Skin epidermis (tissue), 12 donors: Measurements from ENCODE around the gene CENPW.

Experiments
- H3K27ac ChIP-seq, 21 experiments: fragments of 200-600 bp; sonication (generic) in 11 of 21; one replicate each; pipeline ENCODE4 v1.5.0; 2020; ENCODE audit warnings: mild to moderate bottlenecking in 3 of 21, inconsistent platforms in 2 of 21, moderate library complexity in 2 of 21
- H3K4me3 ChIP-seq, 7 experiments: fragments of 200-600 bp; sonication (generic) in 2 of 7; one replicate each; pipeline ENCODE4 v1.5.0; 2020; ENCODE audit warnings: inconsistent platforms in 2 of 7, mild to moderate bottlenecking in 2 of 7, moderate library complexity in 1 of 7

CENPW gene

GRCh38 chr6:126367849-126368248 lies 27.9 kb downstream of the CENPW start:
- Histone ChIP-seq H3K4me3 (no peak overlapping the region), H3K27ac (no peak overlapping the region)

GRCh38 chr6:126372626-126373025 lies 32.7 kb downstream of the CENPW start:
- Histone ChIP-seq H3K4me3 (no peak overlapping the region), H3K27ac (no peak overlapping the region)

GRCh38 chr6:126373344-126373743 lies 33.4 kb downstream of the CENPW start:
- H3K27ac ChIP-seq: no peak overlapping the region

GRCh38 chr6:126374372-126374771 lies 34.5 kb downstream of the CENPW start:
- Histone ChIP-seq H3K4me3 (no peak overlapping the region), H3K27ac (no peak overlapping the region)

More at GRCh38 chr6:126373344-126373743, 33.4 kb downstream of the CENPW start:
- no peak overlapping the region for H3K4me3 ChIP-seq

GRCh38 chr6:126376682-126377081 lies 36.8 kb downstream of the CENPW start:
- Histone ChIP-seq H3K4me3 (no peak overlapping the region), H3K27ac (no peak overlapping the region)

- no peak overlapping the region for H3K27ac ChIP-seq
Observed at GRCh38 chr6:126377594-126378153, 37.8 kb downstream of the CENPW start.

GRCh38 chr6:126380072-126380583 lies 40.2 kb downstream of the CENPW start:
- no peak overlapping the region for H3K27ac ChIP-seq
- H3K4me3 ChIP-seq: no peak overlapping the region

More at GRCh38 chr6:126377594-126378153, 37.8 kb downstream of the CENPW start:
- H3K4me3 ChIP-seq: no peak overlapping the region

GRCh38 chr6:126381498-126381897 lies 41.6 kb downstream of the CENPW start:
- Histone ChIP-seq H3K27ac (no peak overlapping the region), H3K4me3 (no peak overlapping the region)

GRCh38 chr6:126383203-126383602 lies 43.3 kb downstream of the CENPW start:
- Histone ChIP-seq H3K4me3 (no peak overlapping the region), H3K27ac (no peak overlapping the region)

GRCh38 chr6:126385536-126385935 lies 45.6 kb downstream of the CENPW start:
- no peak overlapping the region for H3K27ac ChIP-seq
- no peak overlapping the region for H3K4me3 ChIP-seq

GRCh38 chr6:126388104-126388598 lies 48.2 kb downstream of the CENPW start:
- Histone ChIP-seq H3K27ac (no peak overlapping the region), H3K4me3 (no peak overlapping the region)

GRCh38 chr6:126396131-126396530 lies 56.2 kb downstream of the CENPW start:
- H3K27ac ChIP-seq: no peak overlapping the region

More at GRCh38 chr6:126396131-126396530, 56.2 kb downstream of the CENPW start:
- no peak overlapping the region for H3K4me3 ChIP-seq
